ENCODE results near the gene DPP6. TPM values are rescaled to one million over a fixed set of nuclear protein-coding genes. Genes with fewer than 3 reads are reported as not detected.

Gene DPP6
- total and polyA plus RNA-seq, 2 donors (not counting 1 experiment from before 2014, with no cell fraction given) = not detected

DNA sequence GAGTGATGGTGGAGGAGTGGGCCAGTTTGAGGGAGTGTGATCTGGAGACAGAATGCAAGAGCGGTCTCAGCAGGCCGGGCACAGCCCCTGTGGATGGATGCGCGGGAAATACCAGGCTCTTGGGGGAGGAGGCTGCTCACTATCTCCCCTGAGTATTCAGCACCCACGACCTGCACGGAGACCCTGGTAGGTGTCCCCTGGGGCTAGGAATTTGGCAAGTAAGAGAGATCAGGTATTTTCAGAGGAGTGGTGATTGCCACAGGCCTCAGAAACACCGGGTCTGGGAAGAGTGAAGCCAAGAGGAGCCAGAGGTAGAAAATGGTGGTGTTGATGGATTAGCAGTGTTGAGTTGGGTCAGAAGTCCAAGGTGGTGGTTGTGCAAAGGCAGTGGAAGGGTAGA, 524.4 kb downstream of the DPP6 start:
- H3K4me2 ChIP-seq (replicated peaks; ENCODE audit: low read depth, low read length, poor library complexity, severe bottlenecking) = no peak overlapping the region
- H3K9me3 Mint-ChIP-seq (ENCODE audit: insufficient read depth) = no peaks in the 10 kb centered on the region
- H3K9me3 ChIP-seq (ENCODE audit: control extremely low read depth in 1 of 3, control insufficient read depth in 2 of 3, insufficient read depth in 1 of 3, low read length in 2 of 3) = peaks cover 0 to 20% (median 0%) of the 10 kb centered on the region in 3 donors
- H3K27me3 ChIP-seq (replicated peaks in 1 of 4; ENCODE audit: control extremely low read depth in 1 of 4, control insufficient read depth in 3 of 4, insufficient read depth in 4 of 4, low read length in 3 of 4) = no peaks in the 10 kb centered on the region
- H4K20me1 ChIP-seq (ENCODE audit: control insufficient read depth, insufficient read depth, low read length, poor library complexity, severe bottlenecking) = no peaks in the 10 kb centered on the region
- H3K4me1 ChIP-seq (ENCODE audit: control insufficient read depth in 2 of 2, insufficient read depth in 2 of 2, low read length in 2 of 2) = no peaks in the 10 kb centered on the region
- H3K27me3 Mint-ChIP-seq = no peaks in the 10 kb centered on the region
- H3K9ac ChIP-seq (ENCODE audit: low read length) = no peak overlapping the region
- DNase-seq (no peak), ATAC-seq (ENCODE audit: low read depth) (no peak)
- H3K4me1 Mint-ChIP-seq = no peaks in the 10 kb centered on the region
- H3K4me3 Mint-ChIP-seq = no peak overlapping the region
- WGBS (ENCODE audit: insufficient coverage) = 93% methylated on average over 7 of the region's 7 CpGs
- H3K27ac ChIP-seq (ENCODE audit: low read length in 2 of 2) = no peak overlapping the region
- no peaks in the 10 kb centered on the region for H3K79me2 ChIP-seq (ENCODE audit: control insufficient read depth, insufficient read depth, low read length)
- ChIA-PET POLR2A (no interaction called here), CTCF (no interaction called here)
- H3K27ac Mint-ChIP-seq = no peak overlapping the region
- TF ChIP-seq, protein P1, sequence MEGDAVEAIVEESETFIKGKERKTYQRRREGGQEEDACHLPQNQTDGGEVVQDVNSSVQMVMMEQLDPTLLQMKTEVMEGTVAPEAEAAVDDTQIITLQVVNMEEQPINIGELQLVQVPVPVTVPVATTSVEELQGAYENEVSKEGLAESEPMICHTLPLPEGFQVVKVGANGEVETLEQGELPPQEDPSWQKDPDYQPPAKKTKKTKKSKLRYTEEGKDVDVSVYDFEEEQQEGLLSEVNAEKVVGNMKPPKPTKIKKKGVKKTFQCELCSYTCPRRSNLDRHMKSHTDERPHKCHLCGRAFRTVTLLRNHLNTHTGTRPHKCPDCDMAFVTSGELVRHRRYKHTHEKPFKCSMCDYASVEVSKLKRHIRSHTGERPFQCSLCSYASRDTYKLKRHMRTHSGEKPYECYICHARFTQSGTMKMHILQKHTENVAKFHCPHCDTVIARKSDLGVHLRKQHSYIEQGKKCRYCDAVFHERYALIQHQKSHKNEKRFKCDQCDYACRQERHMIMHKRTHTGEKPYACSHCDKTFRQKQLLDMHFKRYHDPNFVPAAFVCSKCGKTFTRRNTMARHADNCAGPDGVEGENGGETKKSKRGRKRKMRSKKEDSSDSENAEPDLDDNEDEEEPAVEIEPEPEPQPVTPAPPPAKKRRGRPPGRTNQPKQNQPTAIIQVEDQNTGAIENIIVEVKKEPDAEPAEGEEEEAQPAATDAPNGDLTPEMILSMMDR (IDR thresholded peaks at IDR 0.05) = no peak
- TF ChIP-seq EZH2 (IDR thresholded peaks at IDR 0.05; ENCODE audit: borderline replicate concordance, insufficient read depth, low read depth, low read length, poor library complexity, severe bottlenecking) = no peak
- intact Hi-C loops (cut with micrococcal nuclease) = no loop called here
- no peaks in the 10 kb centered on the region for H3K36me3 ChIP-seq (replicated peaks in 1 of 2; ENCODE audit: control extremely low read depth in 1 of 2, control insufficient read depth in 1 of 2, extremely low read depth in 1 of 2, insufficient read depth in 2 of 2, low read length in 1 of 2)
- no peak overlapping the region for H2AFZ ChIP-seq (ENCODE audit: insufficient read depth, low read depth, low read length, poor library complexity, severe bottlenecking)
- H3K4me3 ChIP-seq (ENCODE audit: control extremely low read depth in 1 of 5, extremely low read depth in 1 of 5, insufficient read depth in 1 of 5, low read depth in 2 of 5, low read length in 4 of 5) = no peak overlapping the region

DNA sequence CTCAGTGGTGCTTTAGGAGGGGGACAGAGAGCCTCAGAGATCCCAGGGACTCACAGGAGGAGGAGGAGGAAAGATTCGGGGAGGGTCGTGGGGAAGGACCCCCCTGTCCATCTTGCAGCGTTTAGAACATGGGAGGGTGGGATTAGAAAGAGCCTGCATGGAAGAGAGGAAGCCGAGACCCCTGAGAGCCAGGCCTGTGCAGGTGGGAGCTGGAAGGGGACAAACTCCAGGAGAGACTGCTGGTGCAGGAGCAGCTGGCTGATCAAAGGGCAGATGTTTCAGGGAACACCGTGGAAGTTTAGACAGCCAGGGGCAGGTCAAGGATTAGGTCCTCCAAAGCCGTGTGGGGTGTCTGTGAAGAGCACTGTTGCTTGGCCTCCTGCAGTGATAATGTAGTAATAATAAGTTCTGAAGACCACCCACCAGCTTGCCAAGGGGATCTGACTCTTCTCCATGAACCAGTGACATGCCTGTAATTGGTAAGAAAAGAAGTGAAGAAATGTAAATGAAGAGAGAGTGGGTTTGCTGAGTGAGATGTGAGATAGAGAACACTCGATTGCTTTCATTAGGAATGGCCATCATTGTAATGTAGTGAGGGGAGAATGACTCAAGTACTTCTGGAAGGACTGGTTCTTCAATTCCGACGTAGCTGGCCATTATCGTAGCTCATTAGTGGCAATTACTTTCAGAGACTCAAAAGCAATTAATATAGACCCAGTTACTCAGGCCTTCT, 525.1 kb downstream of the DPP6 start:
- Mint-ChIP-seq H3K27ac (no peak overlapping the region), H3K27me3 (no peaks in the 10 kb centered on the region), H3K4me3 (no peak overlapping the region), H3K9me3 (ENCODE audit: insufficient read depth) (no peaks in the 10 kb centered on the region), H3K4me1 (no peaks in the 10 kb centered on the region)
- no peak overlapping the region for H2AFZ ChIP-seq (ENCODE audit: insufficient read depth, low read depth, low read length, poor library complexity, severe bottlenecking)
- DNase-seq = no peak
- peaks cover 0 to 24% (median 0%) of the 10 kb centered on the region in 3 donors for H3K9me3 ChIP-seq (ENCODE audit: control extremely low read depth in 1 of 3, control insufficient read depth in 2 of 3, insufficient read depth in 1 of 3, low read length in 2 of 3)
- no peaks in the 10 kb centered on the region for H3K79me2 ChIP-seq (ENCODE audit: control insufficient read depth, insufficient read depth, low read length)
- H4K20me1 ChIP-seq (ENCODE audit: control insufficient read depth, insufficient read depth, low read length, poor library complexity, severe bottlenecking) = no peaks in the 10 kb centered on the region
- H3K36me3 ChIP-seq (replicated peaks in 1 of 2; ENCODE audit: control extremely low read depth in 1 of 2, control insufficient read depth in 1 of 2, extremely low read depth in 1 of 2, insufficient read depth in 2 of 2, low read length in 1 of 2) = no peaks in the 10 kb centered on the region
- TF ChIP-seq, protein P1 (IDR thresholded peaks at IDR 0.05) = no peak
- no peak for TF ChIP-seq EZH2 (IDR thresholded peaks at IDR 0.05; ENCODE audit: borderline replicate concordance, insufficient read depth, low read depth, low read length, poor library complexity, severe bottlenecking)
- 93% methylated on average over 6 of the region's 10 CpGs for WGBS (ENCODE audit: insufficient coverage)
- no peak for ATAC-seq (ENCODE audit: low read depth)
- no peak overlapping the region for H3K4me2 ChIP-seq (replicated peaks; ENCODE audit: low read depth, low read length, poor library complexity, severe bottlenecking)
- no peak overlapping the region for H3K27ac ChIP-seq (ENCODE audit: low read length in 2 of 2)
- ChIA-PET CTCF (no interaction called here), POLR2A (no interaction called here)
- no peak overlapping the region for H3K4me3 ChIP-seq (ENCODE audit: control extremely low read depth in 1 of 5, extremely low read depth in 1 of 5, insufficient read depth in 1 of 5, low read depth in 2 of 5, low read length in 4 of 5)
- no peaks in the 10 kb centered on the region for H3K4me1 ChIP-seq (ENCODE audit: control insufficient read depth in 2 of 2, insufficient read depth in 2 of 2, low read length in 2 of 2)
- H3K27me3 ChIP-seq (replicated peaks in 1 of 4; ENCODE audit: control extremely low read depth in 1 of 4, control insufficient read depth in 3 of 4, insufficient read depth in 4 of 4, low read length in 3 of 4) = no peaks in the 10 kb centered on the region
- intact Hi-C loops (cut with micrococcal nuclease) = no loop called here
- H3K9ac ChIP-seq (ENCODE audit: low read length) = no peak overlapping the region

Measured in B cell (primary cell).